Fibroblast of skin of right biceps (primary cell): ENCODE data around the gene DCAF6.
"Not testable (repeated sequence)": the region's sequence is repeated elsewhere in the genome, so short reads cannot be mapped to it uniquely, and the experiment has no call there.

ENCODE experiments used
- DNase-seq: peaks from one replicate; pipeline ENCODE4 v3.0.0-alpha.2; 2013

DCAF6 gene, protein sequence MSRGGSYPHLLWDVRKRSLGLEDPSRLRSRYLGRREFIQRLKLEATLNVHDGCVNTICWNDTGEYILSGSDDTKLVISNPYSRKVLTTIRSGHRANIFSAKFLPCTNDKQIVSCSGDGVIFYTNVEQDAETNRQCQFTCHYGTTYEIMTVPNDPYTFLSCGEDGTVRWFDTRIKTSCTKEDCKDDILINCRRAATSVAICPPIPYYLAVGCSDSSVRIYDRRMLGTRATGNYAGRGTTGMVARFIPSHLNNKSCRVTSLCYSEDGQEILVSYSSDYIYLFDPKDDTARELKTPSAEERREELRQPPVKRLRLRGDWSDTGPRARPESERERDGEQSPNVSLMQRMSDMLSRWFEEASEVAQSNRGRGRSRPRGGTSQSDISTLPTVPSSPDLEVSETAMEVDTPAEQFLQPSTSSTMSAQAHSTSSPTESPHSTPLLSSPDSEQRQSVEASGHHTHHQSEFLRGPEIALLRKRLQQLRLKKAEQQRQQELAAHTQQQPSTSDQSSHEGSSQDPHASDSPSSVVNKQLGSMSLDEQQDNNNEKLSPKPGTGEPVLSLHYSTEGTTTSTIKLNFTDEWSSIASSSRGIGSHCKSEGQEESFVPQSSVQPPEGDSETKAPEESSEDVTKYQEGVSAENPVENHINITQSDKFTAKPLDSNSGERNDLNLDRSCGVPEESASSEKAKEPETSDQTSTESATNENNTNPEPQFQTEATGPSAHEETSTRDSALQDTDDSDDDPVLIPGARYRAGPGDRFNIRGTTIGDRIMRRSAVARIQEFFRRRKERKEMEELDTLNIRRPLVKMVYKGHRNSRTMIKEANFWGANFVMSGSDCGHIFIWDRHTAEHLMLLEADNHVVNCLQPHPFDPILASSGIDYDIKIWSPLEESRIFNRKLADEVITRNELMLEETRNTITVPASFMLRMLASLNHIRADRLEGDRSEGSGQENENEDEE

DNA sequence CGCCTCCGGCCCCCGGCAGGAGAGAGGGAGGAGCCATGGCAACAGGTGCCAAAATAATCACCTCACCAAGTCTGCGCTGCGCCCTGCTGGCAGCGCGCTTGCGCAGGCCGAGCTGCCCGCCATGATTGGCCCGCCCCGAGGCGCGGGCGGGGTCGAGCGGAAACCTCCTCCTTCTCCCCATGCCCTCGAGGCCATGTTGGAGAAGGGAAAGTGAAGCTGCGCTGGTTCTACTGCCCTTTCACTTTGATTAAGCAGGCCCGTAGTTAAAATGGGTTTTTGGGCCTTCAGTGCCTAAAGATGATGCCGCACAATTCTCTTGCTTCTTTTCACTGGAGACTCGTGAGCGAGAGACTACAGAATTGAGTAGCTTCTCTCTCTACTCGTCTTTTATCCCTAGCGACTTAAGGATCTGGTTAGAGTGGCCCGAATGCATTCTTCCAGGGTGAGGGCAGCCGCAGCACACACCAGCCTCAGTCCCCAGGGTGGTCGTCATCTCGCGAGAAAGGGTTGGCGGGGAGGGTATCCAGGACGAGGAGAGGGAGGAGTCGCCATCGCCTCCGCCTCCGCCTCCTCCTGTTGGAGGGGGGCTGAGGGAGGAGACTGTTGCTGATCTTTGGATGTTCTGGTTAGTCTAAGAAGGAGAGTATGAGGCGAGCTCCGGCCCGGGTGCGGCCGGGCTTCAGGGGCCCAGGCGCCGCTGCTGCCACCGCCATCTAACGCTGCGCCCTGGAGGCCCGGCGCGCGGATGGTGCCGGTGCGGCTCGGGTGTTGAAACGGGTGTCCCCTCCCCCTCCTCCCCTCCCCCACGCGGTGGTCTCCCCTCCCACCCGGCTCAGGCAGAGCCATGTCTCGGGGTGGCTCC lies at the start of gene DCAF6:
DCAF6 (plus strand) TSS at position 616 of the 862 bp plus-strand sequence; CDS start at position 845, 229 bp downstream.
- peak; percentile 98 for DNase-seq

DNA sequence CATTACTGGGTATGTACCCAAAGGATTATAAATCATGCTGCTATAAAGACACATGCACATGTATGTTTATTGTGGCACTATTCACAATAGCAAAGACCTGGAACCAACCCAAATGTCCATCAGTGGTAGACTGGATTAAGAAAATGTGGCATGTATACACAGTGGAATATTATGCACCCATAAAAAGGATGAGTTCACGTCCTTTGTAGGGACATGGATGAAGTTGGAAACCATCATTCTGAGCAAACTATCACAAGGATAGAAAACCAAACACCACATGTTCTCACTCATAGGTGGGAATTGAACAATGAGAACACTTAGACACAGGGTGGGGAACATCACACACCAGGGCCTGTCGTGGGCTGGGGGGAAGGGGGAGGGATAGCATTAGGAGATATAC lies 49.3 kb upstream of the DCAF6 start:
- not testable (repeated sequence) for DNase-seq

DNA sequence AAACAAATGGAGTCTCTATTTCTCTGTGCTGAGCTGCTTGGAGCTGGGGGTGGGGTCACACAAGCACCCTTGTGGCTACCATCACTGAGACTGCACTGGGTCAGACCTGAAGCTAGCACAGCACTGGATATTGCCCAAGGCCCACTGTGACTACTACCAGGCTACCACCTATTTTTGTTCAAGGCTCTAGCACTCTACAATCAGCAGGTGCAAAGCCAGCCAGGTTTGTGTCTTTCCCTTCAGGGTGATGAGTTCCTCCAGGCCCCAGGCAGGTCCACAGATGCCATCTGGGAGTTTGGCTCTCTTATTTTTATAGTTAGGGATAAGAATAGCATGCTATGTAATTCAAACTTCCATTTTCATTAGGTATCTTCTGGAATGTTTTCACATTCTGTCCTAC lies 46.1 kb upstream of the DCAF6 start:
- no peak for DNase-seq

DNA sequence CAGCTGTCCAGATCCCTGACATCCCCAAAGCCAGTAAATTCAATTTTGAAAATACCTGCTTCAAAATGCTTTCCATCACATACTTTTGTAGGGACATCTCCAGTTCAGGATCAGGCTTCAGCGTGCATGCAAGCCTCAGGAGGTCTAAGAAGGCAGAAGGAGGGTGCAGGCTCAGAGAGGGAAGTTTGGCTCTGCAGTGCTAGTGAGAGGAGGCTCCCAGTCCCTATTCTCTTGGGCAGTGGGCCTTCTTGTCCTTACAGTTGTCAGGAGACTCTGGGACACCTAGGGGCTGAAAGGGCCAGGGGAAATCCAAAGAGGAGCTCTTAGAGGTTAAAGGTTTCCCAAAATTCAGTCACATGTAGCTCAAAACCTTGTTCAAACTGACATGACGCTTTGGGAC lies 42.7 kb upstream of the DCAF6 start:
- DNase-seq, result no peak

DNA sequence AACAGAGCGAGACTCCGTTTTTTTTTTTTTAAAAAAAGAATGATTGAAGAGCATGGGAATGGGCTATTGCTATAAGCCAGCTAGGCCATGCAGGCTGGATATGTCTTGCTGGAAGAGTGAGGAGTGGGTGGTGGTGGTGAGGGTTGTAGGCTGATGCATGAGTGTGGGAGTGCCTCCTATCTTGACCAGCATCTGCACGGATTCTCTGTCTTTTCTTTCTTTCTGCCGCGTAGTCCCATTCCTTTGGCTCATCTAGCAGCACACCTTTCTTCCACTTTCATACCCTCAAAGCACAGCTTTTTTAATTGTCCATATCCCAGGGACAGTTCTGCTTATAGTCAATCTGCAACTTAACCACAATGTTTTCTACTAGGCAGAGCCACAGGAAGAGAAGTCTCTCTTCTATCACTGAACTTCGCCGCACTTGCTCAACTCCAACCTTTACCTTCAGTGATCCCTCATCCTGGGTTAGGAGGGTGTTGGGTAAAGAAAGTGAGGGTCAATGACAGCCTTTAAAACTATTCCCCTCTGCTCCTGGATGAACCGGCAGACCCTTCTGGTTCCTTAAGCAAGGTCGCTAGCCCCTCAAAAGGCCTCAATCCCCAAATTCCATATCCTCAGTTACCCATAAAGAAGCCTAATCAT lies 37.8 kb upstream of the DCAF6 start:
- DNase-seq, result no peak

DNA sequence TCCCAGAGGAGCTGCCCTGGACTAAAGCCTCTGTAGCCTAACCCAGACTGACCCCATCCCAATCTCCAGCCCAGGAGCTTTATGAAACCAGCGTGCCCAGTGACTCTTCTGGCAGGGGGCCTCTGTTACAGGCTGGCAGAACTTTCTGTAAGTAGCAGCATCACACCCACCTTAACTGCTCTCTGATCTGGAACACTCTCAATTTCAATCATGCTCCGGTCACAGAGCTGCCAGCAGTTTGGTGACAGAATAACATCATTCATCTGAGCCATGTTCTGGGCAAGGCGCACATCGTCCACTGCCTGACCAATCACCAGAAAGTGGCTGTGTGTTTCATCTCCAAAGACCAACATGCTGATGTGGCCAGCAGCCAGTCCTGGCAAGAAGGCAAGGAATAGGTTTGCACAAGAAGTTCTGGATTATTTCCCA lies 37.2 kb upstream of the DCAF6 start:
- DNase-seq, result peak; percentile 12

DNA sequence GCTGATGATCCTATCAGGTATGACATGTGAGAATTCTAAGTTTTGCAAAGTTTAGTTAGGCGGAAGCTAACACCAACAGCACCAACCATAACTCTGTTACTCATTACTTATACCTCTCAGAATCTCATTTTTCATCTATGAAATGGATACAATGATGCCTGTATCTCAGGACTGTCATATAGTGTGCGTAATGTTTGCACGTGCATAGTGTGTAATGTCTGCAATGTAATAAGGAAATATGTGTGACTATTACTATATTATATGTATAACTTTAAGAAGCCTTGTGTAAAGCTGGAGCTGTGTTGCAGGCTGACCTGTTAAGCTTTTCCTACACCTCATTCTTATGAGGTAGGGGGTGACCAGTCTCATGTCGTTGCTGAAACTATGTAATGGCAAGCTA lies 35.6 kb upstream of the DCAF6 start:
- DNase-seq, result no peak

DNA sequence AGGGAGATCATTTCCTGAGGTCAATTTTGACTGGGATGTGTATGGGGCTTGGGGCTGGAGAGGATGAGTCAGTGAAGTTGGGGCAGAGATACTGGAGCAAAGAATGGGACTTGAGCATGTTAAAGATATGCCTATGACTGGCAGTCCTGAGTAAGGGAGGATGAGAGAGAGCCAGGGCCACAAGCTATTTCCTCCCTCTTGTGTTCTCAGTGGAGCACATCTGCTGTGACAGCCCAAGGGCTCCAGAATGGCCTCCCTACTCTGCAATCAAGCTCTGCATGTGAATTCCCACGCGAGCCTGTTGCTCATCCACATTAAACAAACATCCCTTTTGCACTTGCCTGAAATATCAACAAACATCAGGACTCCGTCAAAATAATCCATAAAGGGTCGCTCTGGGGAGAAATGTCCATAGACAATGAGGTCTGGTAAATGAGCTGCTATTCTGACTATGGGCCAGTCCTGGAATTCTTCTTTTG lies 31.8 kb upstream of the DCAF6 start:
- peak; percentile 76 for DNase-seq

DNA sequence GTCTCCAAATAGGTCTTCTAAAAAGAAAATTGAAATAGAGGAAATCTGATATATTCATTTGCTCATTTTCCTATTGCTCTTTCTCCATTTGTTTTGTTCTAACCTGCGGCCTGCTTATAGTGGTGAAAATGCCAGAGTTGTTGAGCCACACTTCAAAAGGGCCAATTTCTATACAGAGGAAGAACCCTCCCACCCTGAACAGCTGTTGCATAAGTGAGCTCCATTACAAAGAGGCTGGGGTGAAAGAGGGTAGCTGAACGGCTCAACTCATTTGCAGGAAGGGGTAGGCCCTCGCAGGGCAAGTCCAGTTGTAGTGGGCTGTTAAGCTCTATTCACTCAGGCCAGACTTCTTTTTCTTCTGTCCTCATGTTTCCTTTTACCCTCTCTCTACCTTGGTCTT lies 31.3 kb upstream of the DCAF6 start:
- no peak for DNase-seq

DNA sequence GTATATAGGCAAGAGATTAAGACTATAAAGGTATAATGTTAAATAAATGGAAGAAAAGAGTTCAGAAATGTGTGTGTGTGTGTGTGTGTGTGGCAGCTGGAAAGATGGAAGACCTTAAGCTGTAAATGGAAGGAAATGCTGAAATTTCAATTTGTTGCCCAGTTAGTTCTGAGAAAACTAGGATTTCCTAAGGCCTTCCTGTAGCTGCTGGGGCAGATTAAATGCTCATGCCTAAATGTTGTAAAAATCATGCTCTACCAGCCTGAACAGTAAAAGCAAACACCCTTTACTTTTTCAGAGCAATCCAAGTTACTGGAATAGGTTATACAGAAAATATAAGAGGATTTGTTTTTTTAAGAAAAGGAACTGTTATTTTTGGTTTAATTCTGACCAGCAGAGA lies 30.8 kb upstream of the DCAF6 start:
- no peak for DNase-seq

DNA sequence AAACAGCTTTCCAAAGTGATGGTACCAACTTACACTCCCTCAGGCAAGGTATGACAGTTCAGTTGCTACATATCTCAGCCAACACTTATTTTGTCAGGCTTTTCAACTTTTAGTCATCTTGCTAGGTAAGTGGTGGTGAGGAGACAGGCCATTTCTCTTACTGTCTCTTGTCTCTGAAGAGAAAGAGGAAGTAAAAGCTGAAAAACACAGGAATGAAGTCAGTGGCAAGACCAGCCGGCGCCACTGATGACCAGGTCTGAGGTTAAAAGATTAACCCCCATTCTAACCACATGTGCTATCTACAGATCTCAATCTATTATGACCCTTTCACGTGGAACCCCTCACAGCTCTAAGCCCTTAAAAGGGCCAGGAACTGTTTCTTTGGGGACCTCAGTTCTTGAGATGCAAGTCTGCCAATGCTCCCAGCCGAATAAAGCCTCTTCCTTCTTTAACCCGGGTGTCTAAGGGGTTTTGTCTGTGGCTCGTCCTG lies 26.7 kb upstream of the DCAF6 start:
- no peak for DNase-seq

DNA sequence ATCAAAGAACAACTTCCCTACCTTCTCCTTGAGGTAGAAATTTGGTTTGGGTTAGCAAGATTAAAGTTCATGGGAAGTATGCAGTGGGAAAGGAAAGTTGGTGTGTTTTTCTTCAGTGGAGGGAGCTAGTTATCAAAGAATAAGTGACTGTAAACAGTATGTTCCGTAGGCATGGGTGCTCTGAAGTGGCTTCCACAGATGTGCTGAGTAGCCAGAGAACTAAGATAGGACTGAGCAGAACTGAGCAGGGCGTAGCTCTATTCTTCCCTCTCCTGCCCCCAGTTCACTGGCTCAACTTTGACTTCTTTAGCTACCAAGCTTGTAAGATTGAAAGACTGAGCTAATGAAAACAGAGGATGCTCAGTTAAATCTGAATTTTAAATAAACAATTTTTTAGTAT lies 26.0 kb upstream of the DCAF6 start:
- DNase-seq, result no peak

DNA sequence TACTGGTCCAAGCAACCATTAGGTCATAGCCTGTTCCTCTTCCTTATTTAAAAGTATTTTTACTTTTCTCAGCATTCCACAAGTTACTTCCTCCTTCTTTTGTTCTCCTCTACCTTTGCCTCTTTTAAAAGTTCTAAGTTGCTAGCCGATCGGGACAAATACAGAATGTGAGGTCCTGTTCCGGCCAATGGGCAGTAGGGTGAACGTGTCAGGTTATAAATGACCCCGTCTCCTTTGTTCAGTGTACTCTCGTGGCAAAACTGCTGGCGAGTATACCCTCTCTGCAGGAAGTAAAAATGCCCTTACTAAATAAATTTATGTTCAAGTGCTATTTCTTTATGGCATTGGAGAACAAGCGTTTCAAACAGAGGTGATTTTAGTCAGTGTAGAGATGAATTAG lies 25.1 kb upstream of the DCAF6 start:
- DNase-seq, result no peak

DNA sequence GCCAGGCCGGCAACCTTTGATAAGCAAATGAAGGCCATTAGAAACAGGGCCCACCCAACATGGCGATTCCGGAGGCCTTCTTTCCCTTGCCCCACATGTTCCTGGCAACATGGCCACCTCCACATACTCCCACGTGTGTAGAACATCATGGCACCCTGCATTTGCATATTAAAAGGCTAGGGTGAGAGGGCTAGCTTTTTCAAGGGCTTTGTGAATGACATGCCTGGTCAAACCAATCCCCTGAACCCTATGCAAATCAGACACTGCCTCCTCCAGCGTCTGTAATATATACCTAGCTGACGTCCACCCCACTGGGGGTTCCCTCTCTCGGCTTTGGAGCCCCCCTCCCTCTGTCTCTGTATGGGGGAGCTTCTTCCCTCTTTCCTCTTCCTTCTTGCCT lies 24.2 kb upstream of the DCAF6 start:
- DNase-seq, result no peak

DNA sequence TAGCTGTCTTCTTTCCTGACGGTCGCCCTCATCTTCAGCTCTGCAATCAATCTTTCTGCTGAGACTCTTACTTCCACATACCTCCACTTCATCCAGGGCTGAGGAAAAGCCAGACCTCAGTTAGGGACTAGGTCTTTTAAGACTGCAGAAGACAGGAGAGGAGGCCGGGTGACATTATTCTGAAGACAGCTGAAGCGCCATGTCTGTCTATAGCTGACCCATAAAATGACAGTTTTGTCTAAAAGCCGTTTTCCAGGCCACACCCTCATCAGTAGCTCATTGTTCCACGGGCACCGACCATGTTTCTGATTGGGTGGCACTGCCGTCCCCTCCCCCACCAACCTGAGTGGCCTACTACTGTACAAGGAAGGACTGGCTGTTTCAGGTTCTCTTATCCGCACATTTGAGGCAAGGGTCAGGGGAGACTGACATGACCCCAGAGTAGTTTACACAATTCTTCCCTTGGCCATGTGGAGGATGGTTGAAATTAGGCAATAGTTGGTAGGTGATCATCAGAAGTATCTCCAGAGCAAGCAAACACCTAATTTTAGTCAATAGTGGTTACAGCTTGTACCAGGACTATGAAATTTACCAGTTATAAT lies 22.5 kb upstream of the DCAF6 start, which contains the start of gene ADCY10:
ADCY10 (minus strand) TSS at position 240 of the 602 bp plus-strand sequence. CDS start 8,994 bp downstream, outside the sequence.
- no peak for DNase-seq

DNA sequence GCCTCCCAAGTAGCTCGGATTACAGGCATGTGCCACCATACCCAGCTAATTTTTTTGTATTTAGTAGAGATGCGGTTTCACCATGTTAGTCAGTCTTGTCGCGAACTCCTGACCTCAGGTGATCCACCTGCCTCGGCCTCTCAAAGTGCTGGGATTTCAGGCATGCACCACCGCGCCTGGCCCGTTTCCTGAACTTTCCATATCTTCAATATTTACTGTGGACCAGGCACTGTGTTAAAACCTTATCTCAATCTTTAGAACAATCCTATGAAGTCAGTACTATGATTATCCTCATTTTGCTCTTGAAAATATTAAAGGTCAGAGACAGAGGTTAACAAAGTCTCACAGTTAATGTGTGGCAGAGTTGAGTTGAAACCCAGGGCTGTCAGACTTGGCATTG lies 20.9 kb upstream of the DCAF6 start:
- DNase-seq, result no peak

DNA sequence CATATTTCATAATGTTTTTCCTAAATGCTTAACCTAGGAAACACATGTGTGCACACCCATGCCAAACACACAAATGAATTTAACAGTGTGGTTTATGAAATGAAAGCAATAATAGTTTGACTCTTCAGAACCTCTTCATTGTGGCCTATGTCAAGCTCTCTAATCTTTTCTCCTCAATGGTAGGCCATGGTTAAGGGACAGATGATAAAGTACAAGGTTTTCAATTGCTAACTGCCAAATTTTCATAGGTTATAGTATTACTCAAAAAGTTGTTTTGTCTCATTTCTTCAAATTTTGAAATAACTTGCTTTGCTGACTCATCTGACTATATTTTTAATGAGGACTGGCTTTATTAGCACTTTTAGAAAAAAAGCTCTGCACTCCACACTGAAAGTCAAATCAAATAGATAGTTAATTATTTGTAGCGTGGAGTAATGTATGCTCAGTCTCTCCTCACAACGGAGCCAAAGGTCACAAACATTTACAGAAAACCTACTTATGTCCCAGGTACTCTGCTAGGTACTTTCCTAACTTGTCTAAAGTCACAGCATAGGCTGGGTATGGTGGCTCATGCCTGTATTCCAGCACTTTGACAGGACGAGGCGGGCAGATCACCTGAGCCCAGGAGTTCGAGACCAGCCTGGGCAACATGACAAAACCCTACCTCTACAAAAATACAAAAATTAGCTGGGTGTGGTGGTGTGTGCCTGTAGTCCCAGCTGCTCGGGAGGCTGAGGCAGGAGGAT lies 19.5 kb upstream of the DCAF6 start:
- no peak for DNase-seq

DNA sequence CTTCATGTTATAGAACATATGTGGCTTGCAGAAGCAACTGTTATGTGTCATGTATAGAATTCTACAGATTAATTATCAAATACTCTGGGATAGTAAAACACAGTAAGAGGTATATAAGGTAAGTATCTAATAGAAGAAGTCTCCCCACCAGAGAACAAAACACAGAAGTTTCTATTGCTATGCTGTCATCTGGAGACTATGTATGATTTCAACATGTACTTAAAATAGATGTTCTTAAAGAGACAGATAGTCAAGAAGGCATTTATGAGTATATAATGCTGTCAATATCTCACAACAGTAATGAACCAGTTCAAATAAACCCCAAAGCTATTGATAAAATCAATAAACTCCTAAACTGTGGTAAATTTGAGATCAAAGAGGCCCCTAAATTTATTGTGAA lies 14.5 kb upstream of the DCAF6 start:
- DNase-seq, result no peak

DNA sequence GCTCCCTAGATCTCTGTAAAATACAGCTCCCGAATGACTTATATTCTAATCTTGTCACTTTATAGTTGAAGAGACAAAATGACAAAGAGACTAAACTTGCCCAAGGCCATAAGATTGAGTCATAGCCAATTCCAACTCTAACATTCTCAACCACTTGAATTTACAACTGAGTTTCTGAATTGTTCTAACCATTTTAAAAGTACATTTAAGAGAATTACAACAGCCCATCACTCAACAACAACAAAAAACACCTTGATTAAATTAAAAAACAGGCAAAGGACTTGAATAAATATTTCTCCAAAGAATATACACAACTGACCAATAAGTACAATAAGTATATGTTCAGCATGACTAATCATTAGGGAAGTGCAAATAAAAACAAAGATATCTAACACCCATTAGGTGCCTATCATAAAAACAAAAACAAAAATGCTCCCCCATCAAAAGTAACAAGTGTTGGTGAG lies 13.8 kb upstream of the DCAF6 start:
- no peak for DNase-seq

DNA sequence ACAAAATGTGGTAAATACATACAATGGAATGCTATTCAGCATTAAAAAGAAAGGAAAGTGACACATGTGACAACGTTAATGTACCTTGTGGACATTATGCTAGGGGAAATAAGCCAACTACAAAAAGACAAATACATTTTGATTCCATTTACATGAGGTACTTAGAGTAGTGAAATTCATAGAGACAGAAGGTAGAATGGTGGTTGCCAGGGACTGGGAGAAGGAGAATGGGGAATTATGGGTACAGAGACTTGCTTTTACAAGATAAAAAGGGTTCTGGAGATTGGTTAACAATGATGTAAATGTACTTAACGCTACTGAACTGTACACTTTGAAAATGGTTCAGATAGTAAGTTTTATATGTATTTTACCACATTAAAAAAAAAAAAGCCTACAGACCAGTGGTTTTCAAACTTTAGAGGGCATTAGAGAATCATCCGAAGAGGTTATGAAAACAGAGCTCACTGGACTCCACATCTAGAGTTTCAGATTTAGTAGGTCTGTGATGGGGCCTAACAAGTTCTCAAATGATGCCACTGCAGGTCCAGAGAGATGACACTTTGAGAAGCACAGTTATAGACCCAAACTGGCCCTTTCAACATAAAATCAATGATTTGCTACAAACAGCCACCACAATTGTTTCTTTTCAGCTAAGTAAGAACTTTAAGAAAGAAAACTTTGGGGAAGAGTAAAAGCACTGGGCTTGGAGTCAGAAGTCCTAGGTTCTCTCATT lies 13.0 kb upstream of the DCAF6 start:
- no peak for DNase-seq
